D721Med (cell line): Measurements from ENCODE around the gene GRK5.

Experiments
- DNase-seq: peaks from one replicate; pipeline ENCODE4 v3.0.0; 2011; ENCODE audit warnings: low spot score; ENCODE audit not compliant: insufficient read length
- FAIRE-seq: peaks from 2 replicates; lab custom pipeline; 2011; peaks lifted over from hg19 to GRCh38; lab: Jason Lieb, UNC
- TF ChIP-seq, protein P1 (sequence below): IDR thresholded peaks from 2 replicates; pipeline ENCODE4 v1.5.1; 2012; ENCODE audit warnings: mild to moderate bottlenecking, control low read depth; ENCODE audit not compliant: insufficient read depth; ENCODE audit errors: missing control alignments

The GRK5 gene

DNA sequence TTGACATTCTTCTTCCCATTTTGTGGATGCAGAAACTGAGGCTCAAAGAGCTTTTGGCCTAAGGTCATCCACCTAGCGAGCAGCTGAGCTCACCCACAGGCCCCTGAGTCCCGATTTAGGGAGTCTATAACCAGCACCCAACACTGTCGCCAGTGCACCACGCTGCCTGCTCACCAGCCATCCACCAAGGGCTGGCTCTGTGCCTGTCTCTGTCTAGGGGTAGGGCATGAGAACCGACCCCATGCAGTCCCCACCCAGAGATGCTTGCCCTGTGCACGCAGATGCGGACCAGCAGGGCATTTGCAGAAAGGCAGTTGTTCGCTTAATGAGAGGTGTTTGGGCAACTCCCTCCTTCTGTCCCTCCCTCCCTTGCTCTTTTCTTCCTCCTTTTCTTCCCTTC lies 97.2 kb downstream of the GRK5 start:
- TF ChIP-seq, protein P1, sequence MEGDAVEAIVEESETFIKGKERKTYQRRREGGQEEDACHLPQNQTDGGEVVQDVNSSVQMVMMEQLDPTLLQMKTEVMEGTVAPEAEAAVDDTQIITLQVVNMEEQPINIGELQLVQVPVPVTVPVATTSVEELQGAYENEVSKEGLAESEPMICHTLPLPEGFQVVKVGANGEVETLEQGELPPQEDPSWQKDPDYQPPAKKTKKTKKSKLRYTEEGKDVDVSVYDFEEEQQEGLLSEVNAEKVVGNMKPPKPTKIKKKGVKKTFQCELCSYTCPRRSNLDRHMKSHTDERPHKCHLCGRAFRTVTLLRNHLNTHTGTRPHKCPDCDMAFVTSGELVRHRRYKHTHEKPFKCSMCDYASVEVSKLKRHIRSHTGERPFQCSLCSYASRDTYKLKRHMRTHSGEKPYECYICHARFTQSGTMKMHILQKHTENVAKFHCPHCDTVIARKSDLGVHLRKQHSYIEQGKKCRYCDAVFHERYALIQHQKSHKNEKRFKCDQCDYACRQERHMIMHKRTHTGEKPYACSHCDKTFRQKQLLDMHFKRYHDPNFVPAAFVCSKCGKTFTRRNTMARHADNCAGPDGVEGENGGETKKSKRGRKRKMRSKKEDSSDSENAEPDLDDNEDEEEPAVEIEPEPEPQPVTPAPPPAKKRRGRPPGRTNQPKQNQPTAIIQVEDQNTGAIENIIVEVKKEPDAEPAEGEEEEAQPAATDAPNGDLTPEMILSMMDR: no peak
- DNase-seq (no peak), FAIRE-seq (no peak)

DNA sequence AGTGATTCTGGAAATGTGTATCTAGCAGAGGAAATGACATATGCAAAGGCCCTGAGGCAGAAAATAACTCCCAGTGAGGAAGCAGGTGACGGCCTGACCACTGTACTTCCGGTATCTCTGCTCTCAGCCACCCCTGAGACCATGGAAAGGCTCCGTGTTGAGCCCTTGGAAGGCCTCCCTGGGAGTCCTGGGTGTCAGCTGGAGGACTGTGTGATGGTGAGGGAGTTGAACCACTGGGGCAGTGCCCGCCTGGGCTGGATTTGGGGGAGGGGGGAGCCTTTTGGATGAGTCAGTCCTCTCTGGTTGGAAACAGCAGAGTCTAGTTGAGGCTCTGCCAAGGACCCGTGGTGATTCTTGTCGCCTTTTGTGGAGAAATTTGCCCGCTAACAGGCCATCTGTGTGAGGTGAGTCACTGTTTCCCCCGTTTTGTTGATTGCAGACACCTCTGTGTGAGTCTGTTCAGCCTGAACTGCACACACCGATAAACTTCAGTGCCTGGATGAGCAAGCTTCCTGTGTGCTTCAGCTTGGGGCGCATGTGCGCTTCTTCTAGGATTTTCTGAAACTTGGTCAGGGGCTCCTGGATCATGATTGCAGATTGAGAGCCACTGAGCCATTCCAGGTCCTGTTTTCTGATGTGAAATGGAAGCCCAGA lies 98.6 kb downstream of the GRK5 start:
- DNase-seq (no peak), FAIRE-seq (no peak)
- TF ChIP-seq, protein P1: no peak

DNA sequence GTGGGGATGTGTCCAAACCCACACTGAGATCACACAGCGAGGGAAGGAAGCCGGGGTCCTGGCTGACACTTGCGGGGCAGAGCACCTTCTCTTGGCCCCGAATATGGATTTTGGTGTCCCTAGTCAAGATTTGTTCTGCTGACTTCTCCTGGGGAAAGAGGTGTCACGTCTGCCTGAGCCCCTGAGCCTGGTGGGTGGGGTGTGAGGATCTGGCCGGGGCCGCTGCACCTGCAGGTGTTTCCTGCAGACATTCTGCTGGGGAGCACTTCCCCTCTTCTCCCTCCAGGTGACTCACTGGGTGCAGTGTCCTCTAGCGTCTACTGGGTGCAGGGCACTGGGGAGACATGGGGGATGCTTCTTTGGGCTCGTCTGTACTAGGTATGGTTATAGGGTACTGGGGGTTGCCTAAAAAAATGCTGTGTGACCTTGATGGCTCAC lies 99.2 kb downstream of the GRK5 start:
- DNase-seq (no peak), FAIRE-seq (no peak)

DNA sequence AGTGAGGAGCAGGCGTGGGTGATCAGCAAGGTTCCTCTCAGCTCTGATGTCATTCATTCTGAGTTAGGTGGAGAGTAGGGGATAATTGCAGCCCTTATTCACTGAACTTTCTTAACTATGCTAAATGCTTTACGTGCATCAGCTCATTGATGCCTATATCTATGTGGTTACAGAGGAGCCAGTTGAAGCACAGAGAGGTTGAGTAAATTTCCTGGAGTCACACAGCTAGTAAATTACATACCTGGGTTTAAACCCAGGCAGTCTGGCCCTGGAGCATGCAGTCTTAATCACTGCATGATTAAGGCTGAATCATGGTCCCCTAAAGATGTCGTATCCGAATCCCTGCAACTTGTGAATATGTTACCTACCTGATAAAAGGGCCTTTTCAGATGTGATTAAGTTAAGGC lies 99.6 kb downstream of the GRK5 start:
- FAIRE-seq (no peak), DNase-seq (no peak)
- TF ChIP-seq, protein P1: no peak

More for the DNA sequence above, 99.2 kb downstream of the GRK5 start:
- TF ChIP-seq, protein P1: no peak

DNA sequence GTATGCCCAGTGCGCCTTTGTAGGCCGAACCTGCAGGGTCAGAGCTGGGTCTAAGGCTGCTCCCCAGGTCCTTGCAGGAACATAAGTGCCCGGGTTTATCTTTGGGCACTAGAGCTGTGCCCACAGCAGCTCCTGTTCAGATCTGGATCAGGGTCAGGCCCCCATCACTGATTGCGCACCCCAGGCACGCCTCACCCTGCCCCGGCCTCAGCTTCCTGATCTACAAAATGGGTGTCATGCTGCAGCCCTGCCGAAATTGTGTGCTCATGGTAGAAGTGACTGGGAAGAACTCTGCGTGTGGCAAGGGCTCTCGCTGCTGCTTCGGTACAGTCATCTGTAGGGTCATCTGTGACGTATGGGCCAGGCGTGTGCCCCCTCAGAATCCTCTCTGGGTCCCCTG lies 100.7 kb downstream of the GRK5 start:
- no peak for FAIRE-seq
- TF ChIP-seq, protein P1: no peak
- DNase-seq: no peak

DNA sequence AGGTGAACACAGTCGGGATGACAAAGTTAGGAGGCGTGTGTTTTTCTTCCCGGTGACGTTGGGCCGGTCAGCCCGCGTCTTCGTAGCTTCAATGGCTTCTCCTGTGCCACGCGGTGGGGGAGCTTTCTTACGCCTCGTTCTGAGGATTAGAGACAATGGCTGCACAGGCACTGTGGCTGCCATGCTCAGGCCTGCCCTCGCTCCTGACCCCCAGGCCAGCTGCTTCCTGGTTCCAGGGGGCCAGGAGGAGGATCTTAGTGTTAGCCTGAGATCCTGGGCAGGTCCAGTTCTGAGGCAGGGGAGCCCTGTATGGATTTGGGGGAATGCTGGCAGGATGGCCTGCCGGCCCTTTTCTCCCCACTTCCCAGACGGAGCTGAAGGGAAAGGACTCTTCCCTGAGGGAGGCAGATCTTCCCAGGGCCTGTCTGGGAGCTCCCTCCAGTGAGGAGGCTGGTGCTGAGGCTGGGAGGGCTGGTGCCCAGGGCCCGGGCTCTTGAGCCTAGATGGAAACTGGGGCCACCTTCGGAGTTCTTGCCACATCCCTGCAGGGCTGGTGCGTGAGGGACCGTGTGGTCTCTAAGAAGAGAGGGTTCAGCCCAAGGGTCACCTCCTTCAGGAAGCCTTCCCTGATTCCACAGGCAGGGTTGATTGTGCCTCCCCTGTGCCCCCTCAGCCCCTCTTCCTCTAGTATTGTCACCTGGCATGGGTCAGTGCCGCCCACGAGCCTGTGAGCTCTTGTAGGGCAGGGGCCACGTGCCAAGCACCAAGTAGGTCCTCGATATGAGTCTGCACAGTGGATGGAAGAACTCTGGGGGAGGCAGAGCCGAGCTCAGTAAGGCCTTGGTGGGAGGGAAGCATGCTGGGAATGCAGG lies 101.4 kb downstream of the GRK5 start:
- DNase-seq (no peak), FAIRE-seq (no peak)
- TF ChIP-seq, protein P1: no peak

DNA sequence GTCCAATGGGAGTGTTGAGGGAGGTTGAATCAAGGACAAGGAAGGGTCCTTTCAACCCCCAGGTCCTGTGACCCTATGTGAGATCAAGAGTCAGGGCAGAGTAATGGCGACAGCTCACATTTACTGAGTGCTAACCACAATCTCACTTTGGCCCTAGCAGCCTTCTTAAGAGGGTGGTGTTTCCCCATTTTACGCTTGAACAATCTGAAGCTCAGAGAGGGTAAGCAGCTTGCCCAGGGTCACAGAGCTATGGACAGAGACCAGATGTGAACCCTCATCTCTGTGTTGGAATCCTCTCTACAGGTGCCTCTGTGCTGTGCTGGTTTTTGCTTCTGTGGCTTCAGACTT lies 102.0 kb downstream of the GRK5 start:
- DNase-seq: no peak
- TF ChIP-seq, protein P1: no peak
- no peak for FAIRE-seq
